NCI-H1694 treated with DMSO at 0.1 percent for 48 hours (cell line): Measurements from ENCODE around the gene APOBEC4.

Experiments used
- DNase-seq: peaks from one replicate; lab custom pipeline; 2025; lab: John Stamatoyannopoulos, UW

Gene APOBEC4

GRCh38 chr1:183675381-183675780, 22.3 kb upstream of the APOBEC4 start:
- no peak for DNase-seq

GRCh38 chr1:183674886-183675285, 21.8 kb upstream of the APOBEC4 start:
- no peak for DNase-seq

- no peak for DNase-seq
Observed at GRCh38 chr1:183674339-183674738, 21.2 kb upstream of the APOBEC4 start.

GRCh38 chr1:183673605-183674323, 20.6 kb upstream of the APOBEC4 start:
- DNase-seq: no peak

- DNase-seq: no peak
Observed at GRCh38 chr1:183670169-183670568, 17.1 kb upstream of the APOBEC4 start.

GRCh38 chr1:183656355-183656754, 3.2 kb upstream of the APOBEC4 start:
- no peak for DNase-seq

- DNase-seq: peak; percentile 92
Observed at GRCh38 chr1:183655562-183656075, 2.5 kb upstream of the APOBEC4 start.

- DNase-seq: no peak
Observed at GRCh38 chr1:183654706-183655105, 1.6 kb upstream of the APOBEC4 start.

GRCh38 chr1:183653876-183654451, 848 bp upstream of the APOBEC4 start:
- no peak for DNase-seq

GRCh38 chr1:183653462-183653794, 312 bp upstream of the APOBEC4 start:
- no peak for DNase-seq

- DNase-seq: no peak
Observed at GRCh38 chr1:183652107-183652506, 1.0 kb downstream of the APOBEC4 start.

GRCh38 chr1:183651612-183652011, 1.5 kb downstream of the APOBEC4 start:
- DNase-seq: no peak

GRCh38 chr1:183648042-183648441, 5.1 kb downstream of the APOBEC4 start:
- no peak for DNase-seq

- DNase-seq: no peak
Observed at GRCh38 chr1:183646776-183647175, 6.3 kb downstream of the APOBEC4 start.

GRCh38 chr1:183645531-183645930, 7.6 kb downstream of the APOBEC4 start:
- DNase-seq: no peak

GRCh38 chr1:183642166-183642565, 10.9 kb downstream of the APOBEC4 start:
- DNase-seq: no peak

GRCh38 chr1:183640193-183640592, 12.9 kb downstream of the APOBEC4 start:
- DNase-seq: no peak

GRCh38 chr1:183638649-183639387, 14.3 kb downstream of the APOBEC4 start:
- no peak for DNase-seq

- DNase-seq: no peak
Observed at GRCh38 chr1:183636783-183637182, 16.3 kb downstream of the APOBEC4 start.

GRCh38 chr1:183636334-183636682, 16.8 kb downstream of the APOBEC4 start:
- no peak for DNase-seq

- peak; percentile 97 for DNase-seq
Observed at GRCh38 chr1:183635606-183636333, 17.3 kb downstream of the APOBEC4 start, which contains the start of gene ARPC5. Gene ARPC5 (minus strand): TSS chr1:183635783. CDS start chr1:183635659, 124 bp downstream.

- DNase-seq: no peak
Observed at GRCh38 chr1:183635099-183635605, 18.0 kb downstream of the APOBEC4 start.
